Embryonic facial prominence (tissue), 1 donor: ENCODE measurements around the gene C2CD4C.
"Not testable (repeated sequence)": the region's sequence is repeated elsewhere in the genome, so short reads cannot be mapped to it uniquely, and the experiment has no call there.

Source experiments
- DNase-seq: peaks from one replicate; pipeline ENCODE4 v3.0.0-alpha.2; 2016; ENCODE audit errors: extremely low spot score

Gene C2CD4C

DNA sequence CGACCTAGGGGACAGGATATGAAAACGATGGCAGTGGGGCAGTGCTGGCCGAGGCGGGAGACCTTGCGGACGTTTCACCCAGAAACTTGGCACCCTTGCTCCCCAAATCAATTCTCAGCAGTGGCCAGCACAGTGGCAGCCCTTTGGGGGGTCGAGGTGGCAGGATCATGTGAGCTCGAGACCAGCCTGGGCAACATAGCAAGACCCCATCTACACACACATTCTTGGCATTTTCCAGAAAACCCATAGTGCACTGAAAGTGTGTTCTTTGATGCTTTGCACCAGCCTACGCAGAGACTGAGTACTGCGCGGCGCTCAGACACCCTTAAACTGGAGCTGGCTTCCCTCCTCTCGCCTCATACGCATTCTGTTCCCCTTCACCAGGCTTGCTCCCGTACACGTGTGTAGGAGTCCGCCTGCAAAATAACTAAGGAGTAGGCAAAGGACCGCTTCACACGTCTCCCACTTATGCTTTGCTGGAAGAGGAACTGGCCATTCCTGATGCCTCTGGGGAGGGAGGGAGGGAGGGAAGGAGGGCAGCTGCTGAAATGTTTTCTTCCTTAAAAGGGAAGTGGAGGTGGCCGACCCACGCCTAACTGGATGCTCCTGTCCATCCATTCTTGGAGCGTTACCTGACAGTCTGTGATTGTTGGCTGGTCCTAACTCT, 40.9 kb downstream of the C2CD4C start:
- DNase-seq: no peak

DNA sequence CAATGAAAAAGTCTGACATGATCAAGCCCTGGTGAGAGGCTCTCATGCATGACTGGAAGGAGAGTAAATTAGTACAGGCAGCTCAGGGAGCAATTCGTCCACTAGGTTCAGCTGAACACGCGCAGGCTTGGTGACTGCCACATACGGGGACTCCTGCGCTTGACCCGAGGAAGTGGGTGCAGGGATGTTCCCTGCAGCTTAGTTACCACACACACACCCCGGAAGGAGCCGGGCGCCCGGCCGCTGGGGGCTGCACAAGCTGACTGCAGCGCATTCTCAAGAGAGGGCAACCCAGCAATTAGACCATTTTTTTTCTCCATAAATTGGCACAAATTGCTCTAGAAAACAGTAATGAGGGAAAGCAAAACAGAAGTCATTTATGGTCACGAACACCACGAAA, 41.4 kb downstream of the C2CD4C start:
- no peak for DNase-seq

DNA sequence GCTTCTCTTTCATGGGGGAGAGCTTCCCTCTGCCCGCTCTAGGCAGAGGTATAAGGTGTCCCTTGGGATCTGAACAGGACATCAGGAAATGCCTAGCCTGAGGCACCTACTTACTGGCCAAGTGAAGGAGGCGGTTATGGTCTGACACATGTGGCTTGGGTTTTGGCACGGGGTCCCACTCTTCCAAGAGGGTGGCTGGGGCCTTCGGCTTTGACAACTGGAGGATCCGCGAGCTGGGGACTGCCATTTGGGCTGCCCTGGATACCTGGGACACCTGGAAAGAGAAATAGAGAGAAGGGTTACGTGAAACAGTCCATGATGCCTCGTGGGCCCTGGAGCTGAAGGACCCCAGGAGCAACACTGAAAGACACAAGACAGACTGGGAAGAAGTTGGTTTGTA, 42.0 kb downstream of the C2CD4C start:
- no peak for DNase-seq

DNA sequence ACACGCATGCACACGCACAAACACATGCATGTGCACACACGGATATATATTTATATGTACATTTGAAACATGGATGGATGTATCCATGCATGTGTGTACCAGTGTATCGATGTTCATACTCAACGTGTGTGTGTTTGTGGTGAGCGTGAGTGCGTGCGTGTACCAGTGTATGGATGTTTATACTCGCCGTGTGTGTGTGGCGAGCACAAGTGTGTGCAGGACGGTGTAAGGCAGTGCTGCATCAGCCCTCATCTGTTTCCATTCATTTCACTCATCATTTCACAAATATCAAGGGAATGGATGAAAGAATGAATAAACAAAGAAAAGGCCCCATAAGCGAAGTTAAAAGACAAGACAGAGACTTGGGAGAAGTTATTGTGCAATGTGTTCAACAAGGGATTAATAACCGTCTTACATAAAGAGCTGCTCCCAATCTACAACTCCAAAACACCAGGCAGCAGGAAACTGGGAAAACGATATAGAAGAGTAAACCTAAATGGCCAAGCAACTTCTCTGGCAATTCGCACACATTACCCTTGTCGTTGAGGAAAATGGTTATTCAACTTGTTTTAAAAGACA, 42.7 kb downstream of the C2CD4C start:
- DNase-seq: no peak

DNA sequence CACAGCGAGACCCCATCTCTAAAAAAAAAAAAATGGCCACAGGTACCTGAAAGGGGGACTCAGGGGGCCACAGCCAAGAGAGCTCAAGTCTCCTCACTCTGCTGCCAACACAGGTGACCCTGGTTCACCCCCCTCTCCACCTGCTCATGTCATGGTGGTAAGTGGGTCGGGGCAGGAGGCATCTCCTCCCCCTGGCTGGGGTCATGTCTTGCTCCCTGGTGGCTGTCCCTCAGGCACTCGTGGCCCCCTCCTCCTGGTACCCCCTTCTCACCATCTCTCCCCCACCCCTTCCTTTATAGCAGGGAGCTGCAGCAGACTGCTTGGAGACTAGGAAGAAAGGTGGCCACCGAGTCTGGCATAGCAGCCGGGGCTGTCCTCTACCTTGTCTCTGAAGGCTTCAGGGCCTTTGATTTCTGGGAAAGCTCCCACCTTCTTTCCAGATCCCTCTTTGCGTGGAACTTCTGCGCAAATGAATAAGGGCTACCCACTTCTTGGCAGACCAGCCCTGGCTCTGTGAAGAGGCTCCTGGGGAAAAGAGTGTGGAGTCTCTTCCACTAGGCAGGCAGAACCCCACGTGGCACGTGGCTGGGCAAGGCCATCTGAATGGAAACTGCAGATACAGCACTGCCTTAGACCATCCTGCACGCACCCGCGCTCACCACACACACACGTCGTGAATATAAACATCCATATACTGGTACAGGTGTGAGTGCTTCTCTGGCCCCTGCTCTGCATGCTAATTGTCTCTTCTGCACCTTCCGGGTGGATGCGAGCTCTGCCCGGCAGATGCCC, 44.3 kb downstream of the C2CD4C start:
- DNase-seq: no peak

DNA sequence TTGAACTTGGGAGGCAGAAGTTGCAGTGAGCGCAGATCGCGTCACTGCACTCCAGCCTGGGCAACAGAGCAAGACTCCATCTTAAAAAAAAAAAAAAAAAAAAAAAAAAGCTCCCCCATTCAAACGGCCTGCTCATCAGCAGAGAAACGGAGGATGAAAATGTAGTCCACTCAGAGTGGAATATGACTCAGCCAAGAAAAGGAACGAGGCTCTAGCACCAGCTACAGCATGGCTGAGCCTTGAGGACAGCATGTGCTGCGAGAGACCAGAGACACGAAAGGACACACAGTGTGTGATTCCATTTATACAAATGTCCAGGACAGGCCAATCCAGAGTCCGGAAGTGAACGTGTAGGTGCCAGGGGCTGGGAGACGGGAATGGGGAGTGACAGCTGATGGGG, 46.3 kb downstream of the C2CD4C start:
- DNase-seq: no peak

DNA sequence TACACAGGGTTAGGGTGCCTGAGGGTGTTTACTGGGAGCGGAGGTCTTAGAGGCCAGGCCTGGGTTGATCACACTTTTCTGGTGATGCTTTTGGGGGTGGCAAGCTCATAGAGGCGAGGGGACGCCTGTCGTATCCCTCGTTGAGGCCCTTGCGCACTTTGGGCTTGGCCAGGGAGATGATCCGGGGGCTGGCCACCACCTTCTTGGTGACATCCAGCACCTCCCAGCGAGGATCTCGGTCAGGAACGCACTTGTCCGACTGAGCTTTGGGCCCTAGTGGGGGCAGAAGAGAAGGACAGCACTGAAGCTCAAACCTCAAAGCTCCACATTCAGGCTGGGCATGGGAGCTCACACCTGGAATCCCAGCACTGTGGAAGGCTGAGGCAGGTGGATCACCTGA, 46.8 kb downstream of the C2CD4C start:
- no peak for DNase-seq

DNA sequence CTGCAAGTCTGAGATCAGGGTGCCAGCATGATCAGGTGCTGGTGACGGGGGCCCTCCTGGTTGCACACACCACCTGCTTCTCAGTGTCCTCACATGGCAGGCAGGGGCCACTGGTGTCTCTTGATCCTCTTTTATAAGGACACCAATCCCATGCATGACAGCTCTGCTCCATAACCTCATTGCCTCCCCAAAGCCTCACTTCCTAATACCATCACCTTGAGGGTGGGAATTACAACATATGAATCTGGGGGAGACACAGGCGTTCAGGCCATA, 49.4 kb downstream of the C2CD4C start:
- no peak for DNase-seq

DNA sequence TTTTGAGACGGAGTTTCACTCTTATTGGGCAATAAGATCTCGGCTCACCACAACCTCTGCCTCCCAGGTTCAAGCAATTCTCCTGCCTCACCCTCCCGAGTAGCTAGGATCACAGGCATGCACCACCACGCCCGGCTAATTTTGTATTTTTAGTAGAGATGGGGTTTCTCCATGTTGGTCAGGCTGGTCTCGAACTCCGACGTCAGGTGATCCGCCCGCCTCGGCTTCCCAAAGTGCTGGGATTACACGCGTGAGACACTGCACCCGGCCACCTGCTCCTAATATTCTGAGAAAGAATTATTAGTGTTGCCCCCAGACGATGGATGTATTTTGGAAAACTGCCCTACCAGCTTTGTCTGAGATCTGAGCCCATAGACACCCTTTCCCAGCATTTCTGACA, 53.4 kb downstream of the C2CD4C start:
- not testable (repeated sequence) for DNase-seq
